CD14-positive monocyte (primary cell): ENCODE data around the gene GMPR. TPM values are rescaled to one million over a fixed set of nuclear protein-coding genes. Genes with fewer than 3 reads are reported as not detected.
A peak's percentile ranks its signal among the peaks of the same experiment; 100 is the strongest.

ENCODE experiments used
- DNase-seq, 3 donors: peaks; one replicate each; pipeline ENCODE4 v3.0.0-alpha.2; 2011 to 2022
- H2AFZ ChIP-seq: 2 replicates; pipeline ENCODE4 v1.6.0; 2012; ENCODE audit warnings: mild to moderate bottlenecking, low read depth, low read length, inconsistent platforms; ENCODE audit not compliant: insufficient read depth, poor library complexity, severe bottlenecking
- H3K27ac ChIP-seq, 2 donors: 1 replicate in 1 of 2; 2 replicates in 1 of 2; pipeline ENCODE4 v1.5.1; 2012 to 2013; ENCODE audit warnings: low read length in 2 of 2, control low read depth in 1 of 2, inconsistent platforms in 1 of 2, low read depth in 1 of 2, mild to moderate bottlenecking in 1 of 2
- H3K27me3 ChIP-seq, 2 donors: one replicate each; pipeline versions ENCODE4 v1.6.0 to v1.6.1; 2011 to 2013; ENCODE audit warnings: low read length in 2 of 2; ENCODE audit not compliant: control insufficient read depth in 2 of 2, insufficient read depth in 2 of 2
- H3K36me3 ChIP-seq, 2 donors: replicated peaks in 1 of 2; 1 replicate in 1 of 2; 2 replicates in 1 of 2; pipeline versions ENCODE4 v1.5.1 to v1.6.1; 2012 to 2013; ENCODE audit warnings: low read length in 2 of 2, control low read depth in 1 of 2, inconsistent platforms in 1 of 2, mild to moderate bottlenecking in 1 of 2; ENCODE audit not compliant: insufficient read depth in 2 of 2, control insufficient read depth in 1 of 2
- H3K4me1 ChIP-seq, 2 donors: 1 replicate in 1 of 2; 2 replicates in 1 of 2; pipeline versions ENCODE4 v1.5.1 to v1.6.1; 2012 to 2013; ENCODE audit warnings: low read length in 2 of 2, control low read depth in 1 of 2, inconsistent platforms in 1 of 2, mild to moderate bottlenecking in 1 of 2, moderate library complexity in 1 of 2; ENCODE audit not compliant: insufficient read depth in 2 of 2, control insufficient read depth in 1 of 2
- H3K4me2 ChIP-seq: replicated peaks from 2 replicates; pipeline ENCODE3; 2012; ENCODE audit warnings: low read length, moderate library complexity, mild to moderate bottlenecking; ENCODE audit not compliant: poor library complexity, severe bottlenecking; ENCODE audit errors: extremely low read depth
- H3K4me3 ChIP-seq, 3 experiments: fragments of 200-600 bp in 1 of 3; sonication (generic) in 1 of 3; replicated peaks in 1 of 3; 1 replicate in 2 of 3; 2 replicates in 1 of 3; pipeline ENCODE4 v1.5.1; 2011 to 2013; ENCODE audit warnings: low read length in 3 of 3, mild to moderate bottlenecking in 3 of 3, control low read depth in 2 of 3, low read depth in 2 of 3, inconsistent platforms in 1 of 3, moderate library complexity in 1 of 3
- H3K79me2 ChIP-seq: 2 replicates; pipeline ENCODE4 v1.6.0; 2012; ENCODE audit warnings: mild to moderate bottlenecking, control low read depth, inconsistent platforms, low read length, moderate library complexity; ENCODE audit not compliant: insufficient read depth
- H3K9ac ChIP-seq: 2 replicates; pipeline ENCODE4 v1.6.0; 2017; ENCODE audit warnings: low read length, mild to moderate bottlenecking; ENCODE audit not compliant: insufficient read depth, poor library complexity, severe bottlenecking
- H3K9me3 ChIP-seq, 2 donors: replicated peaks in 1 of 2; 1 replicate in 1 of 2; 2 replicates in 1 of 2; pipeline versions ENCODE4 v1.5.1 to v1.6.1; 2012 to 2013; ENCODE audit warnings: low read length in 2 of 2, control low read depth in 1 of 2; ENCODE audit not compliant: control insufficient read depth in 1 of 2, insufficient read depth in 1 of 2
- H4K20me1 ChIP-seq: 2 replicates; pipeline ENCODE4 v1.6.0; 2012; ENCODE audit warnings: mild to moderate bottlenecking, low read length, control low read depth, moderate library complexity; ENCODE audit not compliant: insufficient read depth
- H3K27ac Mint-ChIP-seq, 7 donors: one replicate each; pipeline ENCODE4 v1.8.0; 2020; ENCODE audit warnings: mild to moderate bottlenecking in 7 of 7, mixed read lengths in 7 of 7, moderate library complexity in 6 of 7, inconsistent platforms in 2 of 7
- H3K27me3 Mint-ChIP-seq, 3 donors: one replicate each; pipeline ENCODE4 v1.8.0; 2021 to 2022; ENCODE audit warnings: low read depth in 3 of 3, mild to moderate bottlenecking in 3 of 3, mixed read lengths in 3 of 3, moderate library complexity in 3 of 3, inconsistent platforms in 1 of 3
- H3K36me3 Mint-ChIP-seq, 2 donors: one replicate each; pipeline ENCODE4 v1.8.0; 2020; ENCODE audit warnings: mixed read lengths in 2 of 2, inconsistent platforms in 1 of 2, mild to moderate bottlenecking in 1 of 2
- H3K4me1 Mint-ChIP-seq: one replicate; pipeline ENCODE4 v1.8.0; 2020; ENCODE audit warnings: mild to moderate bottlenecking, mixed read lengths
- H3K4me3 Mint-ChIP-seq, 2 donors: one replicate each; pipeline ENCODE4 v1.8.0; 2020; ENCODE audit warnings: mild to moderate bottlenecking in 2 of 2, mixed read lengths in 2 of 2, moderate library complexity in 1 of 2
- H3K9me3 Mint-ChIP-seq, 7 donors: one replicate each; pipeline ENCODE4 v1.8.0; 2020 to 2022; ENCODE audit warnings: mixed read lengths in 7 of 7, mild to moderate bottlenecking in 6 of 7, moderate library complexity in 6 of 7, inconsistent platforms in 2 of 7
- WGBS: methylation state at CpG from one replicate; pipeline ENCODE4 v1.1.5; 2013; ENCODE audit warnings: missing lambda C conversion rate; ENCODE audit not compliant: insufficient coverage; 5-methylcytosine and 5-hydroxymethylcytosine counted together
- intact Hi-C, 2 donors: fragments of 100-400 bp; cut with micrococcal nuclease; formaldehyde crosslinking; loops; one replicate each; pipeline versions ENCODE4 v1.15.0 to v1.15.1; 2023
- polyA plus RNA-seq, 3 donors: library from polyadenylated mRNA; depleted of rRNA in 1 of 3; unstranded in 2 of 3; stranded (reverse) in 1 of 3; fragments of 300-500 nt in 2 of 3; fragments of >200 nt in 1 of 3; fragmentation: Illumina TruSeq in 2 of 3; gene quantifications; 1 replicate in 2 of 3; 2 replicates in 1 of 3; pipeline ENCODE4 v1.2.3, GENCODE V29; 2012 to 2021
- TF ChIP-seq, protein P1 (sequence below): fragments of 200-600 bp; IDR thresholded peaks from one replicate; pipeline ENCODE4 v1.8.0; 2022; ENCODE audit warnings: antibody characterized with exemption, mild to moderate bottlenecking

Gene GMPR
- polyA plus RNA-seq, 3 donors, result 1.9 to 3.8 (median 3.2) TPM

DNA sequence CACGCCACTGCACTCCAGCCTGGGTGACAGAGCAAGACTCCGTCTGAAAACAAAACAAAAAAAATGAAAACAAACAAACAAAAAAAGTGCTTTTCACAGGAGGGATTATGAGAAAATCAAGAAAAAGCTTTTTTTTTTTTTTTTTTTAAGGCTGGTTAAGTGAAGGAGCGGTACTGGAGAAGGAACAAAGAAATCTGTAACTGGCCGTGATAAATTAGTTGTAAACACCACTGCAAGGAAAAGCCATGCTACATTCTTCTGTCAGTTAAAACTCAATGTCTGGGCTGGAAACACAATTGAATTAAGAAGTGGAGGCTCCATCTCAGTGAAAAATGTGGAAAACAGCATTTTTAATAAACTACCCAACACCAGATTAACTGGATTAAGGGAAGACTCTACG lies 6.3 kb upstream of the GMPR start:
- H3K79me2 ChIP-seq, result no peaks in the 10 kb centered on the region
- H4K20me1 ChIP-seq, result no peaks in the 10 kb centered on the region
- DNase-seq, result no peak
- intact Hi-C loops, result no loop called here
- no peaks in the 10 kb centered on the region for H3K36me3 ChIP-seq
- no peak overlapping the region for H2AFZ ChIP-seq
- H3K4me1 ChIP-seq, result peaks cover 17 to 38% of the 10 kb centered on the region in 2 donors
- H3K4me2 ChIP-seq, result no peak overlapping the region
- no peak overlapping the region for H3K27ac ChIP-seq
- Mint-ChIP-seq H3K36me3 (no peaks in the 10 kb centered on the region), H3K4me3 (no peak overlapping the region), H3K9me3 (peaks cover 0 to 6% (median 0%) of the 10 kb centered on the region in 7 donors), H3K4me1 (peaks cover 17% of the 10 kb centered on the region), H3K27me3 (peaks cover 13 to 22% (median 19%) of the 10 kb centered on the region in 3 donors), H3K27ac (no peak overlapping the region)
- H3K9me3 ChIP-seq, result no peaks in the 10 kb centered on the region
- TF ChIP-seq, protein P1, sequence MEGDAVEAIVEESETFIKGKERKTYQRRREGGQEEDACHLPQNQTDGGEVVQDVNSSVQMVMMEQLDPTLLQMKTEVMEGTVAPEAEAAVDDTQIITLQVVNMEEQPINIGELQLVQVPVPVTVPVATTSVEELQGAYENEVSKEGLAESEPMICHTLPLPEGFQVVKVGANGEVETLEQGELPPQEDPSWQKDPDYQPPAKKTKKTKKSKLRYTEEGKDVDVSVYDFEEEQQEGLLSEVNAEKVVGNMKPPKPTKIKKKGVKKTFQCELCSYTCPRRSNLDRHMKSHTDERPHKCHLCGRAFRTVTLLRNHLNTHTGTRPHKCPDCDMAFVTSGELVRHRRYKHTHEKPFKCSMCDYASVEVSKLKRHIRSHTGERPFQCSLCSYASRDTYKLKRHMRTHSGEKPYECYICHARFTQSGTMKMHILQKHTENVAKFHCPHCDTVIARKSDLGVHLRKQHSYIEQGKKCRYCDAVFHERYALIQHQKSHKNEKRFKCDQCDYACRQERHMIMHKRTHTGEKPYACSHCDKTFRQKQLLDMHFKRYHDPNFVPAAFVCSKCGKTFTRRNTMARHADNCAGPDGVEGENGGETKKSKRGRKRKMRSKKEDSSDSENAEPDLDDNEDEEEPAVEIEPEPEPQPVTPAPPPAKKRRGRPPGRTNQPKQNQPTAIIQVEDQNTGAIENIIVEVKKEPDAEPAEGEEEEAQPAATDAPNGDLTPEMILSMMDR, result no peak
- peaks cover 0 to 13% of the 10 kb centered on the region in 2 donors for H3K27me3 ChIP-seq
- no peak overlapping the region for H3K4me3 ChIP-seq
- no peak overlapping the region for H3K9ac ChIP-seq
- 100% methylated on average over 1 of the region's 5 CpGs for WGBS

DNA sequence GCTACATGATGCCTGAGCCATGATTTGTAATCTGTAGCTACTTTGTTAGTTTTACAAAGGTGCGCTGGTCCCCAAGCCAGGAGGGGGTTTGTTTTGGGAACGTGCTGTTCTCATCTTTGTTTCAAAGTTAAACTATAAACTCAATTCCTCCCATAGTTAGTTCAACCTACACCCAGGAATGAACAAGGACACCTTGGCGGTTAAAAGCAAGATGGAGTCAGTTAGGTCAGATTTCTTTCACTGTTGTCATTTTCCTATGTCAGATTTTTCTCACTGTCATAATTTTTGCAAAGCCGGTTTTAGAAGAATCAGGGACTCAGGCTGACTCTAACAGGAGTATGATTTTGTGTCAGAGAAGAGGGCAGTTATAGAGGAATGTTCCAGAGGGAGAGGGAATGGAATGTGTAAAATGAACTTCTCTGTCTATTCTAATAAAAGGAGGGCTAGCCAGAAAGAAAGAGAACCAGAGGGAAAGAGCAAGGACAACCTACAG lies 2.3 kb upstream of the GMPR start:
- TF ChIP-seq, protein P1, result no peak
- no peak for DNase-seq
- Mint-ChIP-seq H3K36me3 (peaks cover 2 to 4% of the 10 kb centered on the region in 2 donors), H3K27ac (peak overlapping the region in 1 of 7 donors; percentile 40), H3K27me3 (peaks cover 13 to 39% (median 33%) of the 10 kb centered on the region in 3 donors), H3K4me1 (peaks cover 37% of the 10 kb centered on the region), H3K4me3 (peak overlapping the region; percentile 42 to 85), H3K9me3 (peaks cover 0 to 8% (median 0%) of the 10 kb centered on the region in 7 donors)
- H3K4me2 ChIP-seq, result peak overlapping the region; percentile 62
- no peaks in the 10 kb centered on the region for H4K20me1 ChIP-seq
- peaks cover 0 to 29% of the 10 kb centered on the region in 2 donors for H3K27me3 ChIP-seq
- no peak overlapping the region for H3K27ac ChIP-seq
- no peaks in the 10 kb centered on the region for H3K79me2 ChIP-seq
- no CpG with 5 or more reads among the region's 4 CpGs for WGBS
- intact Hi-C loops, result no loop called here
- no peak overlapping the region for H2AFZ ChIP-seq
- peaks cover 44 to 47% of the 10 kb centered on the region in 2 donors for H3K4me1 ChIP-seq
- peak overlapping the region in 1 of 3 experiments; percentile 89 for H3K4me3 ChIP-seq
- H3K9ac ChIP-seq, result no peak overlapping the region
- H3K36me3 ChIP-seq, result no peaks in the 10 kb centered on the region
- H3K9me3 ChIP-seq, result no peaks in the 10 kb centered on the region
